GM21423 (cell line): ENCODE data around the gene TRIOBP.
A peak's percentile ranks its signal among the peaks of the same experiment; 100 is the strongest.
"Not testable (repeated sequence)": the region's sequence is repeated elsewhere in the genome, so short reads cannot be mapped to it uniquely, and the experiment has no call there.

ENCODE experiments used
- ATAC-seq: cut with Tn5 transposase; IDR thresholded peaks from one replicate; pipeline ENCODE4 v1.9.1; 2021; ENCODE audit warnings: mild to moderate bottlenecking, moderate library complexity; ENCODE audit not compliant: unreplicated experiment

Gene TRIOBP

DNA sequence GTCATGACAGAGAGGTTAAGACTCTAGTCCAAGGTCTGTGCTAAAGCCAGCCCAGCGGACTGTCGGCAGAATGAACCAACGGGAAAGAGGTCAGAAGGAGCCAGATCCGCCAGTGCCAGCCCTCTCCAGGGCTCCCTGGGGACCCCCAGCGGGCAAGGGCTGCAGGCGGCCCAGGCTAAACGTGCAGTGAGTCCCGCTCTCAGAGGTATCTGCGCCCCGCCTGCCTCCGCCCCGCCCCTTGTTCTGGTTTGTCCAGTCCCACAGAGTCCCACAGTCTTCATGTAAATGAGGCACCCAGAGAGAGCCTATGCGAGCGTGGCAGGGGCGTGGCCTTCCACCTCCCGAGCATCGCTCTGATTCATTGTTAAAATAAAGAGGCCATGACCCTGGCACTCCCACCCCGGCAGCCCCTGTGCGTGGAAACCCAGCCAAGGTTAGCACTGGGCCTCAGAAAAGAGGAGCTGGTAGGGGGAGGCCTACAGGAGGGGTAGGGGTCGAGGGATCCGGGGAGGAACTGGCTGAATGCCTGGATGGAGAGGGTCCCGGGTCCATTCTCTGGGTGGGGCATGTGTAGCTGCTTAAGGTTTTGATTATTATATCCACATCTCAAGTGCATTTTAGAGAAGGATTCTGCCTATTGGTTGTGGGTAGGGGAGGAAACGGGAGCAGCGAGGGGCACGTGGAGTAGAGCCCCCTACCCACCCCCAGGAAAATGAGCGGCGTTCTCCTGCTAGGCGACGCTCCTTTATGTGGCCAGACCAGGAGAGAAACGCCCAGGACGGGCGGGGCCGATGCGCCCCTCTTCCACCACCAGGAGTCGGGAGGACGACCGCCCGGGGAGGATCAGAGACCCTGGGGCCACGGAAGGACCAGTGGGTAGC is at the start of gene TRIOBP:
TSS of gene TRIOBP (plus strand) at position 392 of the 881 bp plus-strand sequence. CDS start 4,318 bp downstream, outside the sequence.
- ATAC-seq, result peak; percentile 91

DNA sequence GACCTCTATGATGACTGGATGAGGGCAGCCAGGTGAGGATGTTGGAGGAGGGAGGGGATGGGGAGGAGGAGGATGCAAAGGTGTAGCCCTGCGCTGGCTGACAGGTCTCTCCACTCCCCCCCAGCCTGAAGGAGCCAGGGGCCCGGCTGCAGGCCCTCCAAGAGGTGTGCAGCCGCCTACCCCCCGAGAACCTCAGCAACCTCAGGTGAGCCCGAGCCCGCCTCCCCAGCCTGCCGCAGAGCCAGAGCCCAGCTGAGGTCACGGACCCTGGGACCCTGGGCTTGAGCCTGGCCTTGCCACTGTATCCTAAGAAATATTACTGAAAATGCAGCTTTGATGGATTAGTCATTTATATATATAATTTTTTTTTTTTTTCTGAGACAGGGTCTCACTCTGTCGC is 49.5 kb upstream of the TRIOBP start:
- no peak for ATAC-seq

GRCh38 chr22:37647928-37648327 is 48.9 kb upstream of the TRIOBP start:
- ATAC-seq, result no peak

DNA sequence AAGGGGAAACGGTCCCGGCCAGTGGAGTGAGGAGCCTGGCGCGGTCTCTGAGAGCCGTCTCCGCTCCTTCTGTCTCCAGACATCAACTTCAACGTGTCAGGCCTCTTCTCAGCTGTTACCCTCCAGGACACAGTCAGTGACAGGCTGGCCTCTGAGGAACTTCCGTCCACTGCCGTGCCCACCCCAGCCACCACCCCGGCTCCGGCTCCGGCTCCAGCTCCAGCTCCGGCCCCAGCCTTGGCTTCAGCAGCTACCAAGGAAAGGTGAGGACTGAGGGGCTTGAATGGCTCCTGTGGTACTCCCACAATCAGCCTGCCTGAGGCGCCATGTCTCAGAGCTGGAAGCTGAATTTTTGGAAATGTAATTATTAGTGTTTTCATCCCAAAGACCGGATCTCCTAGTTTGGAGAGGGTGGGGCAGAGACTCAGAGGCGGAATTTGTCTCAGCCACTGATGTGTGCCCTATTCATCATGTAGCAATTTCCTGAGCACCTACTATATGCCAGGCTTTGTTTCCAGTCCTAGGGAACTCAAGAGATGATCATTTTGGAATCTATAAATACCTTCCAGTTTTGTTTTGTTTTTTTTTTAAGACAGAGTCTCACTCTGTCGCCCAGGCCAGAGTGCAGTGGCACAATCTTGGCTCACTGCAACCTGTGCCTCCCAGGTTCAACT is 46.2 kb upstream of the TRIOBP start:
- ATAC-seq, result no peak

- no peak for ATAC-seq
Observed at GRCh38 chr22:37654563-37655251, 42.1 kb upstream of the TRIOBP start.

GRCh38 chr22:37655252-37655563 is 41.6 kb upstream of the TRIOBP start:
- ATAC-seq, result no peak

GRCh38 chr22:37656583-37656982 is 40.3 kb upstream of the TRIOBP start:
- ATAC-seq, result not testable (repeated sequence)

DNA sequence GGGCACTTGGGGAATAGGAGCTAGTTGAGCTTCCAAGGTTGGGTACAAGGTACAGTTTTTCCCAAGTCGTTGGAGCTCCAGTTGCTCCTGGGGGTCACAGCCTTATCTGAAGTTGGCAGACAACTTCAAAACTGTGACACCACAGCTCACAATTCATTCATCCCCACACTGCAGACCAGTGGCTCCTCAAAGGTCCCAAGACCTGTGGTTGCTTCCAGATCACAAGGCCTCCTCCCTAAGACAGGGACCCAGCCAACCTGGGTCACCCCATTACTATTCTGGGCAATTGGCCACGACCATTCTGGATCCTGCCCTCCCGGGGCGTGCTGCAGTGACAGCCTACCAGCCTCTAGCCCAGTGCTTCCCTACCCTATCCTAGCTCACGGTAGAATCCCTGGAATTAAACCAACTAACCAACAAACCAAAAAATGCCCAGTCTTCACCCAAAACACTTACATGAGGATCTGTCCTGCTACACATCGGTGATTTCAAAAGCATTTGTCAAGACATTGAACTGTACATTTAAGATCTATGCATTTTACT is 39.2 kb upstream of the TRIOBP start:
- ATAC-seq, result no peak

- ATAC-seq, result peak; percentile 83
Observed at GRCh38 chr22:37658133-37659065, 38.4 kb upstream of the TRIOBP start, which contains the start of gene PDXP. PDXP (plus strand) TSS chr22:37658723; CDS start chr22:37658783, 60 bp downstream.

DNA sequence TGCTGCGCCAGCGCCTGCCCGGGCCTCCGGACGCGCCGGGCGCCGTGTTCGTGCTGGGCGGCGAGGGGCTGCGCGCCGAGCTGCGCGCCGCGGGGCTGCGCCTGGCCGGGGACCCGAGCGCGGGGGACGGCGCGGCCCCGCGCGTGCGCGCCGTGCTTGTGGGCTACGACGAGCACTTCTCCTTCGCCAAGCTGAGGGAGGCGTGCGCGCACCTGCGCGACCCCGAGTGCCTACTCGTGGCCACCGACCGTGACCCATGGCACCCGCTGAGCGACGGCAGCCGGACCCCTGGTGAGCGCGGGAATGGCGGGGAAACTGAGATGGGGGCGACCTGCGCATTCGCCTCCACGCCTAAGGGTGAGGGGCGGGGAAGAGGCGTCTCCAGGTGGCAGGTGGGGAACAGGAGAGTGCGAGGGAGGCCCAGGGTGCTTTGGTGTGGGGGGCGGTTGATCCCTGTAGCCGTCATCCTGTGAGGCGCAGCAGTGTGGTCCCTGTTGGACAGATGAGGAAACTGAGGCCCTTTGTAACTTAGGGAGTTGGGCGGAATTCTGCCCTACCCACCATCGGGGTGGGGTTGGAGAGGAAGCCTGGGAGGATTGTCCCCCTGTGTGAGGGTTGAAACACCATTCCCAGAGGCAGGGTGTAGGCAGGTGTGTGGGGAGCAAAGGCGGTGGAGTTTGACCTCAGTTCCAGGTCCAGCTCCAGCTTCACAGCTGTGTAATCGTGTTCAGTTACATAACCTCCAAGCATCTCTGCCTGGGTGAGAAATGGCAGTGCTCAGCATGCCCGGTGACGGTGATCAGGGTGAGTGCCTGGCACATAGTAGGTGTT is 37.6 kb upstream of the TRIOBP start:
- ATAC-seq, result peak; percentile 1

- ATAC-seq, result no peak
Observed at GRCh38 chr22:37659897-37660708, 36.7 kb upstream of the TRIOBP start.

DNA sequence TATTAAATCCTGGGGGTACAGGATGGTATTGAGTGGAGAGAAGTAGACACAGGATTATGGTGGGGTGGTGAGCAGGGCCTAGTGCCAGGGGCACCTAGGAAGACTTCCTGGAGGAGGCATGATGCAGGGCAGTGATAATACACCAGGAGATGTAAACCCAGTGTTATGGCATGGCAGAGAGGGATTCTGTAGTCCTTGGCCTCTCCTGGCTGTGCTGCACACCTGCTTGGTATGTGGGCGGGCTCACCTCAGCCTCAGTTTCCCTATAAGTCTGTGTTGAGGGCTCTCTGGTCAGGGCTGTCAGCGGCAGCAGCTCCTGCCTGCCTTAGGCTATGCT is 36.2 kb upstream of the TRIOBP start:
- no peak for ATAC-seq

- ATAC-seq, result no peak
Observed at GRCh38 chr22:37661160-37661924, 35.5 kb upstream of the TRIOBP start.

GRCh38 chr22:37662039-37662438 is 34.8 kb upstream of the TRIOBP start:
- ATAC-seq, result no peak

DNA sequence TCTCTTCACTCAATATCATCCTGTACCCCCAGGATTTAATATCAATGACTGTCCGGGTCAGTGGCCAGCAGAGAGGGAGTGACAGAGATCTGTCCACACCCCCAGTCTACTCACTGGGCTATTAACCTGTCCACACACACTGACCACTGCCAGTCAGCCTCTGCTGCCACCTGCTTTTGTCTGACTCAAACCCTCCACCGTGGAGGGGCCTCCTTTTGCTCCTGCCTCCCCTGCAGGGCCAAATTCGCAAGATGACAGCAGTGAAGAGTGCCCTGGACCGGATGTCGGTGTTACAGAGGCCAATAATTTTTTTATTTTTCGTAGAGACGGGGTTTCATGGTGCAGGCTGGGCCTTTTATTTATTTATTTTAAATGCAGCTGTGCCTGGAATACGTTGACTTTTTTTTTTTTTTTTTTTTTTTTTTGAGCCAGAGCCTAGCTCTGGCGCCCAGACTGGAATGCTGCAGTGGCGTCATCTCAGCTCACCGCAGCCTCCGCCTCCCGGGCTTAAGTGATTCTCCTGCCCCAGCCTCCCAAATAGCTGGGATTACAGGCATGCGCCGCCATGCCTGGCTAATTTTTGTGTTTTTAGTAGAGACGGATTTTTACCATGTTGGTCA is 33.2 kb upstream of the TRIOBP start:
- ATAC-seq, result no peak

- ATAC-seq, result no peak
Observed at GRCh38 chr22:37664249-37665101, 32.4 kb upstream of the TRIOBP start.

GRCh38 chr22:37665487-37665886 is 31.4 kb upstream of the TRIOBP start:
- no peak for ATAC-seq
